ENCODE data around the gene AOC2. TPM values are rescaled to one million over a fixed set of nuclear protein-coding genes. Genes with fewer than 3 reads are reported as not detected.

Gene AOC2
- total and polyA plus RNA-seq, 2 of the 8 experiments (the other 6 are each of a cell fraction or from before 2014, with no cell fraction given) = 4.2 to 4.7 TPM

DNA sequence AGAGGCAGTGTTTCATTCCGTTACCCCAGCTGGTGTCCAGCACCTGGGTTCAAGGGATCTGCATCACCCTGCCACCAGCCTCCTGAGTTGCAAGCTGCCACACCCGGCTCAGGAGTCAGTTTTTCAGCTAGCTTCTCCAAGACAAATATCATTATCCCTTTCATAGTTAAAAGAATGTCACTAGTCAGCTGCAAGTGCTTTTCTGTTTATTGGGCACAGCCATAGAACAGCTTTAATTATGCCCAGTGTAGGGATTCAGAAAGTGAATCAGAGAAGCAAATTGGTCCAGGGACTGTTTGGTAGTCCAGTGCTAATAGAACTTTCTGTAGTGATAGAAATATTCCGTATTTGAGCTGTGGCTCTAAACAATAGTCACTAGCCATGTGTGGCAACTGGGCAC is 3.7 kb downstream of the AOC2 start:
- Histone ChIP-seq H3K14ac (ENCODE audit: insufficient read length) (no peak overlapping the region), H2BK120ac (replicated peaks; ENCODE audit: low read depth, low read length) (no peak overlapping the region), H3K4ac (replicated peaks; ENCODE audit: insufficient read length, low read depth, low read length) (no peak overlapping the region), H3K79me2 (ENCODE audit: control insufficient read depth in 1 of 2, insufficient read depth in 2 of 2, low read length in 2 of 2) (no peaks in the 10 kb centered on the region), H3K79me1 (ENCODE audit: low read depth, low read length) (no peaks in the 10 kb centered on the region), H3K4me2 (ENCODE audit: insufficient read depth in 1 of 2, low read depth in 2 of 2, low read length in 2 of 2) (no peak overlapping the region), H4K91ac (replicated peaks; ENCODE audit: insufficient read length, low read length) (no peak overlapping the region), H3K23ac (ENCODE audit: insufficient read length) (no peak overlapping the region), H3K9ac (replicated peaks in 1 of 4; ENCODE audit: extremely low read depth in 1 of 4, low read depth in 3 of 4, low read length in 3 of 4) (no peak overlapping the region), H3K4me1 (replicated peaks in 1 of 4; ENCODE audit: control insufficient read depth in 3 of 4, insufficient read depth in 4 of 4, low read length in 3 of 4) (no peaks in the 10 kb centered on the region; a peak in 1 of 7 replicates), H4K8ac (ENCODE audit: extremely low read depth, insufficient read depth, low read length) (no peak overlapping the region), H4K20me1 (replicated peaks in 1 of 2; ENCODE audit: control insufficient read depth in 1 of 2, insufficient read depth in 2 of 2, low read length in 2 of 2) (peaks cover 13 to 18% of the 10 kb centered on the region in 2 experiments), H2AFZ (ENCODE audit: low read length) (no peak overlapping the region), H3K9me3 (ENCODE audit: insufficient read depth in 2 of 2, low read depth in 1 of 2, low read length in 1 of 2) (no peaks in the 10 kb centered on the region), H3K23me2 (ENCODE audit: low read depth, low read length) (no peaks in the 10 kb centered on the region), H2AK5ac (ENCODE audit: low read depth, low read length) (no peak overlapping the region), H3K4me3 (ENCODE audit: extremely low read depth in 1 of 4, insufficient read depth in 2 of 4, low read depth in 3 of 4, low read length in 4 of 4) (no peak overlapping the region), H3K56ac (replicated peaks; ENCODE audit: insufficient read length, low read depth, low read length) (no peak overlapping the region), H2BK15ac (ENCODE audit: low read length) (no peak overlapping the region), H4K5ac (ENCODE audit: insufficient read length, low read depth, low read length) (no peak overlapping the region), H2BK20ac (ENCODE audit: low read length) (no peak overlapping the region), H3K27ac (ENCODE audit: low read depth, low read length) (no peak overlapping the region), H3K27me3 (replicated peaks in 1 of 4; ENCODE audit: control insufficient read depth in 3 of 4, extremely low read depth in 1 of 4, insufficient read depth in 3 of 4, low read length in 3 of 4) (no peaks in the 10 kb centered on the region; a peak in 1 of 7 replicates), H2BK5ac (ENCODE audit: low read depth, low read length) (no peak overlapping the region), H2BK12ac (ENCODE audit: low read depth, low read length) (no peak overlapping the region), H3K18ac (ENCODE audit: extremely low read depth, low read length) (no peak overlapping the region), H3K36me3 (ENCODE audit: control insufficient read depth in 2 of 4, insufficient read depth in 4 of 4, low read length in 3 of 4) (peaks cover 17 to 25% (median 21%) of the 10 kb centered on the region in 4 experiments)
- CTCF ChIA-PET (ENCODE audit: partially characterized antibody) = interaction anchor here (0.8 to 8.9 kb wide), 9 partner anchors 7 to 94 kb away, joined by 3 to 141 read pairs (median 4); no protein-coding TSS in a partner anchor
- WGBS, 2 experiments (ENCODE audit: extremely low coverage in 1 of 2, insufficient coverage in 1 of 2, insufficient read length in 1 of 2, insufficient replicate concordance in 2 of 2, low coverage in 1 of 2, low lambda C conversion rate in 2 of 2, missing lambda C conversion rate in 1 of 2) = 95% methylated on average over 3 of the region's 3 CpGs; no CpG with 5 or more reads in 1 of the 2 experiments
- FAIRE-seq (no peak), DNase-seq (ENCODE audit: low read depth in 1 of 2, low spot score in 2 of 2) (no peak)
- POLR2A ChIA-PET (ENCODE audit: partially characterized antibody) = interaction anchor here (0.5 to 10.4 kb wide), 12 partner anchors 9 to 172 kb away, joined by 3 to 111 read pairs (median 4); partner anchors contain the start of genes PSME3 and RPL27
- no peak for TF ChIP-seq GTF2F1 (IDR thresholded peaks at IDR 0.05; ENCODE audit: borderline replicate concordance, low read depth, low read length)
